Gastroesophageal sphincter (tissue), 3 donors: ENCODE data around the gene MARK3.

Source experiments
- CTCF ChIP-seq, 4 experiments: fragments of 200-600 bp in 2 of 4; fragments of 450-650 bp in 2 of 4; sonication (generic) in 1 of 4; IDR thresholded peaks; one replicate each; pipeline ENCODE4 v1.5.1; 2017 to 2019; ENCODE audit warnings: antibody characterized with exemption in 4 of 4, mild to moderate bottlenecking in 2 of 4, moderate library complexity in 2 of 4
- POLR2A ChIP-seq, 2 donors: fragments of 450-650 bp; IDR thresholded peaks; one replicate each; pipeline ENCODE4 v1.6.1; 2017; ENCODE audit warnings: antibody characterized with exemption in 2 of 2, mild to moderate bottlenecking in 2 of 2, moderate library complexity in 1 of 2
- POLR2AphosphoS5 ChIP-seq: sonication (generic); formaldehyde crosslinking; IDR thresholded peaks from one replicate; pipeline ENCODE4 v1.6.1; 2017; ENCODE audit warnings: antibody characterized with exemption

DNA sequence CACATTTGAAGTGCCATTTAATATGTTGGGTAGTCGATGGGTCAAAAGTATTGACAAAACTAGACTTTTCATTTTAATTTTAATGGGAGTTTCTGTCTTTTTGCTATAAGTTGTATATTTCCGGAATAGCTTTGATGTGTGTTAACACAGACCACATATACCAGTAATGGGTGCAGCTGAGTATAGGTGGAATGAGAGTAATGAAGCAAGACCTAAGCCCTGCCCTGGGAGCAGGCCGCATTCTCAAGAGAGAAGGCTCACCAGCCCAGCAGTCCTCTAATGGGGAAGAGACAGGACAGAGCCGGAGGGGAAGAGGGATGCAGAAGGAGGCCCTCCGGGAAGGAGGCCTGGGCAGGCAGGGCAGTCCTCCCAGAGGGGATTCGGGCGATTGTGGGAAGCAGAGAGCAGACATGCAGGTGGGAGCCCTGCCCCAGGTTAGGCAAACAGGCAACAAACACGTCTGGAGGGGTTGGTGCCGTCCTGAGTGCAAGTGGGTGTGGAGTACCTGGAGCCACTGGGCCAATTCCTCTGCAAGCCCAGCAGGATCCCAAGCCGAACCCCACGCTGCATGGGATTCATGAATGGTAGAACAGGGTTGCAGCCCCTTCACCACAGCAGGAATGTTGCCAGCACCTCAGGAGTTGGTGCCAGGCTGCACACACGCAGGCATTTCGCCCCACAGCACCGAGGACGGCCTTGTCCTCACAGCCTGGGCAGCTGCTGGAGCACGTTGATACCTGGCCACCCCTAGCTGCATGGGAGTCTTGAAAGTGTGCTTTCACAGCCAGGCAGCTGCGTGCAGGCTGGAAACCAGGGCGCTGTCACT, 129.6 kb downstream of the MARK3 start:
- no peak for TF ChIP-seq CTCF (IDR thresholded peaks at IDR 0.05)
- no peak for TF ChIP-seq POLR2A (IDR thresholded peaks at IDR 0.05)
- TF ChIP-seq POLR2AphosphoS5 = no peak
